Transverse colon (tissue), 4 donors: ENCODE measurements around the gene PKD1. TPM values are rescaled to one million over a fixed set of nuclear protein-coding genes. Genes with fewer than 3 reads are reported as not detected.
"Not testable (repeated sequence)": the region's sequence is repeated elsewhere in the genome, so short reads cannot be mapped to it uniquely, and the experiment has no call there.

Experiments used
- DNase-seq: peaks from one replicate; pipeline ENCODE4 v3.0.0-alpha.2; 2019
- H3K27ac ChIP-seq, 4 donors: fragments of 200-600 bp; sonication (generic); 2 replicates each; pipeline ENCODE4 v1.5.1; 2016 to 2018; ENCODE audit warnings: inconsistent platforms in 4 of 4
- H3K27me3 ChIP-seq: fragments of 200-600 bp; sonication (generic); 2 replicates; pipeline ENCODE4 v1.5.1; 2017; ENCODE audit warnings: inconsistent platforms
- H3K36me3 ChIP-seq, 4 donors: fragments of 200-600 bp; sonication (generic); 2 replicates each; pipeline ENCODE4 v1.5.1; 2017 to 2019; ENCODE audit warnings: inconsistent platforms in 4 of 4
- H3K4me1 ChIP-seq, 4 donors: fragments of 200-600 bp; sonication (generic); 2 replicates each; pipeline ENCODE4 v1.5.1; 2017 to 2020; ENCODE audit warnings: inconsistent platforms in 4 of 4
- H3K4me3 ChIP-seq, 4 donors: fragments of 200-600 bp; sonication (generic); 1 replicate in 1 of 4; 2 replicates in 3 of 4; pipeline versions ENCODE4 v1.5.1 to v1.6.1; 2017 to 2019; ENCODE audit warnings: inconsistent platforms in 4 of 4
- H3K9me3 ChIP-seq, 2 donors: fragments of 200-600 bp; sonication (generic); 2 replicates each; pipeline ENCODE4 v1.5.1; 2017 to 2019; ENCODE audit warnings: inconsistent platforms in 2 of 2
- WGBS, 2 donors: methylation state at CpG; one replicate each; pipeline ENCODE4 v1.1.5; 2018; ENCODE audit warnings: low coverage in 1 of 2; 5-methylcytosine and 5-hydroxymethylcytosine counted together
- in situ Hi-C, 4 donors: fragments of 200-750 bp; cut with MboI; loops; one replicate each; pipeline versions ENCODE4 v1.15.0 to v1.15.1; 2017; ENCODE audit warnings: low sequenced_read_pairs in 3 of 4, low pct_ligation_motif_present in 1 of 4, low pct_unique_long_range_greater_than_20kb in 1 of 4
- intact Hi-C: fragments of 100-400 bp; cut with DNase I; formaldehyde crosslinking; loops from one replicate; pipeline ENCODE4 v1.15.1; 2023; ENCODE audit warnings: low total_unique reads
- total RNA-seq, 4 donors: library from RNA; depleted of rRNA; stranded (reverse); fragments of >200 nt; gene quantifications; one replicate each; pipeline ENCODE4 v1.1.0, GENCODE V29; 2016

PKD1 gene
- total RNA-seq, 4 donors from 2014 or later = 131 to 1,015 (median 289) TPM

DNA sequence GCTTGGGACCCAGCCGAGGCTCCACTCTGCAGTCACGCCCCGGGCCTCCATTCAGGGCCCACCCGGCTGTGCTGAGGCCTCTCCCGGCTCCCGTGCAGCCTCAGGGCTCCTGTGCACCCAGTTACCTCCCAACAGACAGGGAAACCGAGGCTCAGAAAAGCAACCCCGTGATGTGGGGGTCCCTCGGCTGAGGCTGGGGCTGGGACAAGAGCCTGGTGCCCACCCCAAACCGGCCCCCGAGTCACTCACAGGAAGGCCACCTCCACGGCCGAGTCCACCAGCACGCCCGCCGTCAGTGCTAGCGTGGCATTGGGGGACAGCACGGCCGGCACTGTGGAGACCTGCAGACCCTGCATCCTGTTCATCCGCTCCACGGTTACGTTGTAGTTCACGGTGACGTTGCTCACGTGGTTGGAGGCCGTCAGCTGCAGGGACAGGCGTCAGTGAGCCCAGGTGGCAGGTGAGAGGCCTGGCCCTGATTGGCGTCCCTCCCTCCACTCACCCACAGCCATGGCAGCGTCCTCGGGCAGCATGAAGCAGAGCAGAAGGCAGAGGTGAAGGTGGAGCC is 23.1 kb downstream of the PKD1 start:
- DNase-seq, H3K9me3 ChIP-seq, H3K27ac ChIP-seq, H3K4me3 ChIP-seq, H3K27me3 ChIP-seq, in situ Hi-C loops, intact Hi-C loops: not testable (repeated sequence)
- H3K36me3 ChIP-seq = peaks cover 0 to 19% (median 3%) of the 10 kb centered on the region in 4 donors
- peaks cover 4 to 12% (median 12%) of the 10 kb centered on the region in 4 donors for H3K4me1 ChIP-seq
- WGBS, 2 donors = 82% methylated on average over 27 of the region's 30 CpGs; no CpG with 5 or more reads in 1 of the 2 donors

GRCh38 chr16:2111412-2112335 is 24.0 kb downstream of the PKD1 start:
- H3K4me3 ChIP-seq, H3K4me1 ChIP-seq, in situ Hi-C loops, H3K9me3 ChIP-seq, intact Hi-C loops, DNase-seq, H3K27me3 ChIP-seq, H3K27ac ChIP-seq: not testable (repeated sequence)
- 94% methylated on average over 42 of the region's 65 CpGs; no CpG with 5 or more reads in 1 of the 2 donors for WGBS, 2 donors
- peaks cover 0 to 19% (median 3%) of the 10 kb centered on the region in 4 donors for H3K36me3 ChIP-seq

- H3K4me3 ChIP-seq, H3K27me3 ChIP-seq, H3K27ac ChIP-seq, DNase-seq, intact Hi-C loops, H3K9me3 ChIP-seq, H3K4me1 ChIP-seq, in situ Hi-C loops: not testable (repeated sequence)
- peaks cover 0 to 19% (median 3%) of the 10 kb centered on the region in 4 donors for H3K36me3 ChIP-seq
- WGBS, 2 donors = 97% methylated on average over 29 of the region's 36 CpGs; no CpG with 5 or more reads in 1 of the 2 donors
These were observed 24.7 kb downstream of the PKD1 start for GRCh38 chr16:2111009-2111353.

GRCh38 chr16:2110332-2111008 is 25.2 kb downstream of the PKD1 start:
- 94% methylated on average over 31 of the region's 43 CpGs; no CpG with 5 or more reads in 1 of the 2 donors for WGBS, 2 donors
- peaks cover 0 to 19% (median 3%) of the 10 kb centered on the region in 4 donors for H3K36me3 ChIP-seq

DNA sequence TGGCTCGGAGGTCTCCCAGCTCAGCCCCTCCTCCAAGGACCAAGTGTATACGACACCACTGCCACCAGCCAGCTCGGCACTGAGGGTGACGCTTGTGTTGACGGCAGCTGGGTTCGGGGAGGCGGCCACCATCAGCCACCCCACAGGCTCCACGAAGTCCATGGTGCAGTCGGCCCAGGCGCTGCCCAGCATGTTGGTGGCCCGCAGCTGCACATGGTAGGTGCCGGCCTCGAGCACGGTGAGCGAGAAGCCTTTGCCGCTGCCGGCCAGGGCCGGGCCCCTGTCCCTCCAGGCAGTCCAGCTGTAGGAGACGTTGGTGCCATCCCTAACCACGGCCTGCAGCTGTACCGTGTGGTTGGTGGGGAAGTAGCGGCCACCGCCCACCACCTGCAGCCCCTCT is 25.8 kb downstream of the PKD1 start:
- H3K36me3 ChIP-seq = peaks cover 0 to 19% (median 3%) of the 10 kb centered on the region in 4 donors
- H3K27ac ChIP-seq, H3K4me1 ChIP-seq, H3K9me3 ChIP-seq, DNase-seq, H3K27me3 ChIP-seq, H3K4me3 ChIP-seq, in situ Hi-C loops, intact Hi-C loops: not testable (repeated sequence)
- 95% methylated on average over 20 of the region's 23 CpGs; no CpG with 5 or more reads in 1 of the 2 donors for WGBS, 2 donors

More at GRCh38 chr16:2110332-2111008, 25.2 kb downstream of the PKD1 start:
- in situ Hi-C loops, H3K27me3 ChIP-seq, H3K4me1 ChIP-seq, intact Hi-C loops, H3K4me3 ChIP-seq, H3K27ac ChIP-seq, H3K9me3 ChIP-seq, DNase-seq: not testable (repeated sequence)

- H3K4me3 ChIP-seq, H3K27ac ChIP-seq, intact Hi-C loops, H3K4me1 ChIP-seq, DNase-seq, in situ Hi-C loops, H3K27me3 ChIP-seq, H3K9me3 ChIP-seq: not testable (repeated sequence)
- H3K36me3 ChIP-seq = peaks cover 0 to 19% (median 3%) of the 10 kb centered on the region in 4 donors
- WGBS, 2 donors = 96% methylated on average over 25 of the region's 25 CpGs; no CpG with 5 or more reads in 1 of the 2 donors
These were observed 26.5 kb downstream of the PKD1 start for GRCh38 chr16:2109271-2109580.

DNA sequence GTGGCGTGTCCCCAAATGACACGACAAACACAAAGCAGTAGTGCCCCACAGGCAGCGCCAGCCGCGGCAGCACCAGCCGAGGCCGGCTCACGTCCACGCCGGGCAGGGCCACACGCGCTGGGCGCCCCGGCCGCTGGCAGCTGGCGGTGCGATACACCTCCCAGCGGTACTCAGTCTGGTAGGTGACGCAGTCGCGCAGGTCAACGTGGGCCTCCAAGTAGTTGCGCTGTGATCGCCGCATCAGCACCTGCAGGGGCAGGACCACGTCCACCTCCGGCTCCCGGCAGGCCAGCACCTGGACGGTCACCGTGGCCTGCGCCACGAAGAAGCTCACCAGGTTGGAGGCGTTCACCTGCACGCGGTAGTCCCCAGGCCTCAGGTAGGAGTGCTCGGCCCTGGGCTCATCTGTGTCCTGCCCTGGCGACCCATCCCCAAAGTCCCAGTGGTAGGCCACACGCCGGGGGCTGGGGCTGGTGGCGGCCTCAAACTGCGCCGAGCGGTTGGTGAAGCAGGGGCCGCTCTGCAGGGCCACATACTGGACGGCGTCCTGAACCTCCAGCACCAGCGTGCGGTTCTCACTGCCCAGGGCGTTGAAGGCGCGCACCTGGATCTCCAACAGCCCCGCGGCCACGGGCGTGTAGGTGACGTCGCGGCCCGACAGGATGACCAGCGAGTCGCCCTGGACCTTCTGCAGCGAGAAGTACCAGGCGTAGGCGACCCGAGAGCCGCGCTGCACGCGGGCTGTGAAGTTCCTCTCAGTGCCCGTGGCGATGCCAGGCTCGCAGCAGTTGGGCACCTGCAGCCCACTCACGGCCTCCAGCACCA is 27.0 kb downstream of the PKD1 start:
- H3K27ac ChIP-seq, H3K4me3 ChIP-seq, H3K4me1 ChIP-seq, DNase-seq, in situ Hi-C loops, H3K9me3 ChIP-seq, intact Hi-C loops, H3K27me3 ChIP-seq: not testable (repeated sequence)
- peaks cover 0 to 20% (median 3%) of the 10 kb centered on the region in 4 donors for H3K36me3 ChIP-seq
- 97% methylated on average over 47 of the region's 73 CpGs; no CpG with 5 or more reads in 1 of the 2 donors for WGBS, 2 donors

DNA sequence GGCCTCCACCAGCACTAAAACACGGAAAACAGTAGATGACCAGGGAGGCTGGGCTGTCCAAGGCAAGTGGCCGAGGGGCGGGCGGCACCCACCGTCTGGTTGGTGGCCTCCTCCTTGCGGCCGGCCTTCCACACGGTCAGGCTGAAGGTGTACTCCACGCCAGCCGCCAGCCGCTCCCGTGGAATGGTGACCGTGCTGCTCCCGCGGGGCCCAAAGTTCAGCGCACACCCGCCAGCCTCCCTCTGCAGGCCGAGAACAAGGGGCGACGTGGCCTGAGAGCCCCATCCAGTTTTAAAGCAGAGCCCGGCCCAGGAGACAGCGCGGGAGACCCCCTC is 27.9 kb downstream of the PKD1 start:
- H3K4me1 ChIP-seq, in situ Hi-C loops, intact Hi-C loops, H3K9me3 ChIP-seq, H3K27ac ChIP-seq, H3K27me3 ChIP-seq, DNase-seq, H3K4me3 ChIP-seq: not testable (repeated sequence)
- H3K36me3 ChIP-seq = peaks cover 0 to 26% (median 3%) of the 10 kb centered on the region in 4 donors
- WGBS, 2 donors = 91% methylated on average over 15 of the region's 23 CpGs; no CpG with 5 or more reads in 1 of the 2 donors

DNA sequence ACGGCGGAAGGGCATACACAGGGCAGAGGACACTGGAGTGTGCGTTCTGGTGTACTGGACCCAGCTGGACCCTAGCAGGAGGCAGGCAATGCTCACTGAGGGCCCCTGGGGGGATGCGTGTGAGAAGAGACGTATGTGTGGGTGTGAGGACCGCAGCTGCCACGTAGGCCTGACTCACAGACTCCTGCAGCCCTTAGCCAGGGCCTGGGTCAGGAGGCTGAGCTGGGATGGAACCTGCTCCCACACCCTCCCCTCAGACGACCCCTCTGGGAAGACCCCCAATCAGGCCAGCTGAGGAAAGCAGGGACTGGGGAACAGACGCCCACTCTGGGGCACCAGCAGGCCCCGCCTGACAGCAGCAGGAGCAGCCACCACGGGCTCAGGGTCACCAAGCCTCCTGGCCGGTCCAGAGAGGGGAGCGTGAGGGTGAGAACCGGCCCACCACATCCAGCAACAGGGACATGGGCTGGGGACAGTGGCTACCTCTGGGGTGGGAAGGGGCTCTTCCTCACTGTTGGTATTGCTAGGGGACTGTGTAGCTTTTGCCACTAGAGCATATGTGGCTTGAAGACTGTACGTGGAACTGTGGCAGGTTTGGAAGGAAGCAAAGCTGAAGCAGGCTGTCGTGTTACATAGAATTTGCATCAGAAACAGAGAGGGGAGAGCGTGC is 28.4 kb downstream of the PKD1 start:
- in situ Hi-C loops, H3K27ac ChIP-seq, H3K9me3 ChIP-seq, DNase-seq, H3K27me3 ChIP-seq, intact Hi-C loops, H3K4me1 ChIP-seq, H3K4me3 ChIP-seq: not testable (repeated sequence)
- 82% methylated on average over 17 of the region's 17 CpGs; no CpG with 5 or more reads in 1 of the 2 donors for WGBS, 2 donors
- H3K36me3 ChIP-seq = peaks cover 0 to 26% (median 3%) of the 10 kb centered on the region in 4 donors
